Loucy (cell line): Measurements from ENCODE around the gene LRRC18.

ENCODE experiments used
- H2AFZ ChIP-seq: fragments of 200-600 bp; sonication (generic); 2 replicates; pipeline ENCODE4 v1.6.0; 2016; ENCODE audit warnings: antibody characterized with exemption, mild to moderate bottlenecking, low read length, moderate library complexity
- H3F3A ChIP-seq: fragments of 200-600 bp; 2 replicates; pipeline ENCODE4 v1.6.0; 2016; ENCODE audit warnings: antibody characterized with exemption, low read depth, mild to moderate bottlenecking
- H3K27me3 ChIP-seq: fragments of 200-600 bp; sonication (generic); 2 replicates; pipeline ENCODE4 v1.6.1; 2014; ENCODE audit warnings: low read length, mild to moderate bottlenecking; ENCODE audit not compliant: insufficient read depth, poor library complexity, severe bottlenecking
- H3K36me3 ChIP-seq: fragments of 200-600 bp; sonication (generic); 2 replicates; pipeline ENCODE4 v1.6.1; 2016; ENCODE audit warnings: low read length; ENCODE audit not compliant: insufficient read depth
- H3K4me1 ChIP-seq: fragments of 200-600 bp; sonication (generic); 2 replicates; pipeline ENCODE4 v1.5.1; 2014; ENCODE audit warnings: low read length, mild to moderate bottlenecking; ENCODE audit not compliant: insufficient read depth, poor library complexity, severe bottlenecking
- H3K4me2 ChIP-seq: fragments of 200-600 bp; sonication (generic); 2 replicates; pipeline ENCODE4 v1.6.0; 2014; ENCODE audit warnings: antibody characterized with exemption, low read length, low read depth, mild to moderate bottlenecking; ENCODE audit not compliant: poor library complexity, severe bottlenecking
- H3K4me3 ChIP-seq: fragments of 200-600 bp; sonication (generic); 2 replicates; pipeline ENCODE4 v1.5.1; 2014; ENCODE audit warnings: low read length, mild to moderate bottlenecking, mixed read lengths; ENCODE audit not compliant: poor library complexity, severe bottlenecking
- H3K79me2 ChIP-seq: fragments of 200-600 bp; sonication (generic); 2 replicates; pipeline ENCODE4 v1.6.1; 2014; ENCODE audit warnings: low read length; ENCODE audit not compliant: insufficient read depth
- H3K9ac ChIP-seq: fragments of 200-600 bp; sonication (generic); 2 replicates; pipeline ENCODE4 v1.6.0; 2014; ENCODE audit warnings: mild to moderate bottlenecking, low read depth, low read length, moderate library complexity; ENCODE audit not compliant: poor library complexity, severe bottlenecking
- H3K9me2 ChIP-seq: fragments of 200-600 bp; sonication (generic); replicated peaks from 2 replicates; pipeline ENCODE4 v1.6.1; 2016; ENCODE audit warnings: low read depth, low read length, mixed read lengths
- H3K9me3 ChIP-seq: fragments of 200-600 bp; sonication (generic); 2 replicates; pipeline ENCODE4 v1.6.1; 2014; ENCODE audit warnings: mild to moderate bottlenecking, antibody characterized with exemption, low read length, low read depth; ENCODE audit not compliant: insufficient read depth
- H4K20me1 ChIP-seq: fragments of 200-600 bp; sonication (generic); 2 replicates; pipeline ENCODE4 v1.6.0; 2014; ENCODE audit warnings: antibody characterized with exemption, low read length, mild to moderate bottlenecking; ENCODE audit not compliant: insufficient read depth, poor library complexity, severe bottlenecking
- EZH2phosphoT487 ChIP-seq: fragments of 200-600 bp; IDR thresholded peaks from 2 replicates; pipeline ENCODE4 v1.6.1; 2018; ENCODE audit warnings: antibody characterized with exemption, mild to moderate bottlenecking, moderate library complexity, borderline replicate concordance
- TF ChIP-seq, protein P1 (sequence below): fragments of 200-600 bp; sonication (generic); conservative IDR thresholded peaks from 2 replicates; pipeline ENCODE4 v1.5.1; 2014; ENCODE audit warnings: mild to moderate bottlenecking, antibody characterized with exemption, low read length

The LRRC18 gene

DNA sequence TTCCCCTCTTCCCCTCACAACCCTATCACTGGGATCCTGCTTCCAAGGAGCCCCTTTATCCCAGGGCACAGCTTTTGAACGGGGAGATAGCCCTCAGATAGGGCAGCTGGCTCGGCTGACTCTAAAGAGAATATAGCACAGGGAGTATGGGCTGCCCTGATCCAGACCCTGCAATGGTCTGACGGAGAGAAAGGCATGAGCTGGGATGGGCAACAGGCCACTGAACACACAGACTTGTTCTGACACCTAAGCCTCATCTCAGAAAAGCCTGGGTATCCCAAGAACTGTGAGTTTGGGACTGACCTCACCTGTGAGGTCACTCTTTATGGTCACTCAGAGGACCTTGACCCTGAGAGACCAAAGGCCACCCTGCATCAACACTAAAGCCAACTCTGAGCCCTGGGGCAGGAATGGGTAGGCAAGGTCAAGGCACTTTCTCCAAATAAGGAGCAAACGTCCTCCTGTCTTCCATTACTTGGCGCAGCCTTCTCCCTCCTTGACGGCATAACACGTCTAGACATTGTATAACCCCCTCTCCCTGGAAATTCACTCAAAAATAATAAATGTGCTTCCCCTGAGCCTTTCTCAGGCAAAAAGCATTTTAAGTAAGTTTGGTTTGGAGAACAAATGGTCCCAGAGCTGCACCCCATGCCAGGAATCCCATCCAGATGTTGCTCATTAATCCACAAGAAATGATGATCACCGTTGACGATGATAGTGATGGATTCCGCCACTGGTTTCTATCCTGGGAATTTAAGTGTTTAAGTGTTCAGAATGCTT, 8.2 kb upstream of the LRRC18 start:
- no peaks in the 10 kb centered on the region for H4K20me1 ChIP-seq
- no peaks in the 10 kb centered on the region for H3K79me2 ChIP-seq
- no peak overlapping the region for H2AFZ ChIP-seq
- H3K9me2 ChIP-seq: no peaks in the 10 kb centered on the region
- no peaks in the 10 kb centered on the region for H3K36me3 ChIP-seq
- TF ChIP-seq EZH2phosphoT487: no peak
- TF ChIP-seq, protein P1, sequence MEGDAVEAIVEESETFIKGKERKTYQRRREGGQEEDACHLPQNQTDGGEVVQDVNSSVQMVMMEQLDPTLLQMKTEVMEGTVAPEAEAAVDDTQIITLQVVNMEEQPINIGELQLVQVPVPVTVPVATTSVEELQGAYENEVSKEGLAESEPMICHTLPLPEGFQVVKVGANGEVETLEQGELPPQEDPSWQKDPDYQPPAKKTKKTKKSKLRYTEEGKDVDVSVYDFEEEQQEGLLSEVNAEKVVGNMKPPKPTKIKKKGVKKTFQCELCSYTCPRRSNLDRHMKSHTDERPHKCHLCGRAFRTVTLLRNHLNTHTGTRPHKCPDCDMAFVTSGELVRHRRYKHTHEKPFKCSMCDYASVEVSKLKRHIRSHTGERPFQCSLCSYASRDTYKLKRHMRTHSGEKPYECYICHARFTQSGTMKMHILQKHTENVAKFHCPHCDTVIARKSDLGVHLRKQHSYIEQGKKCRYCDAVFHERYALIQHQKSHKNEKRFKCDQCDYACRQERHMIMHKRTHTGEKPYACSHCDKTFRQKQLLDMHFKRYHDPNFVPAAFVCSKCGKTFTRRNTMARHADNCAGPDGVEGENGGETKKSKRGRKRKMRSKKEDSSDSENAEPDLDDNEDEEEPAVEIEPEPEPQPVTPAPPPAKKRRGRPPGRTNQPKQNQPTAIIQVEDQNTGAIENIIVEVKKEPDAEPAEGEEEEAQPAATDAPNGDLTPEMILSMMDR: no peak
- no peak overlapping the region for H3K4me2 ChIP-seq
- no peaks in the 10 kb centered on the region; the same call in 1 of the 2 replicates for H3F3A ChIP-seq
- no peaks in the 10 kb centered on the region for H3K27me3 ChIP-seq
- H3K9ac ChIP-seq: no peak overlapping the region
- H3K4me1 ChIP-seq: peaks cover 39% of the 10 kb centered on the region
- no peaks in the 10 kb centered on the region for H3K9me3 ChIP-seq
- H3K4me3 ChIP-seq: no peak overlapping the region

DNA sequence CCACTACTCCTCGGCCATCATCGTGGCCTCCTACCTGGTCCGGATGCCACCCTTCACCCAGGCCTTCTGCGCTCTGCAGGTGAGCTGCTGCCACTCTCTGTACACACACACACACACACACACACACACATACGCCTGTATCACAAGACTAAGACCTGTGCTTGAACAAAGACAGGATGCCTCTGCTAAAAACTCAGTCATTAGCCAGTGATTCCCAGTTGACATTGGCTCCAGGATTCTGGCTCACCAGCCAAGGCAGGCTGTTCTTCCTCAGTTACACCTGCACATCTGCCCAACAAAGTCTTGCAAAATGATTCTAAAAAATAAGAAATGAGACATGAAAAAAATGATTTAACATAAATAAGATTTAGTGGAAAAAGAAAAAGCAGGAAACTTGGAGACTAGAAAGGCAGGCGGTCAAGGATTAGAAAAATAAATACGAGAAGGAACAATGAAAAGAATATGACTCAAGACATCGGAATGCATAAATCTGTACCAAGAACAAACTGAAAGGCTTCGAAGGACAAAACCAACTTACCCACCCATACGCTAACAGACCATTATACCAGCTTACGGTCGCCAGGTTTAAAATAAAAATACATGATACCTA, 7.4 kb upstream of the LRRC18 start:
- Histone ChIP-seq H3K4me1 (peaks cover 31% of the 10 kb centered on the region), H3K4me3 (no peak overlapping the region), H3K9me3 (no peaks in the 10 kb centered on the region), H3F3A (no peaks in the 10 kb centered on the region), H3K9ac (peak overlapping the region; percentile 19), H3K27me3 (no peaks in the 10 kb centered on the region), H2AFZ (no peak overlapping the region), H4K20me1 (no peaks in the 10 kb centered on the region), H3K79me2 (no peaks in the 10 kb centered on the region), H3K36me3 (no peaks in the 10 kb centered on the region), H3K9me2 (no peaks in the 10 kb centered on the region), H3K4me2 (no peak overlapping the region)
- no peak for TF ChIP-seq EZH2phosphoT487
- TF ChIP-seq, protein P1: no peak

DNA sequence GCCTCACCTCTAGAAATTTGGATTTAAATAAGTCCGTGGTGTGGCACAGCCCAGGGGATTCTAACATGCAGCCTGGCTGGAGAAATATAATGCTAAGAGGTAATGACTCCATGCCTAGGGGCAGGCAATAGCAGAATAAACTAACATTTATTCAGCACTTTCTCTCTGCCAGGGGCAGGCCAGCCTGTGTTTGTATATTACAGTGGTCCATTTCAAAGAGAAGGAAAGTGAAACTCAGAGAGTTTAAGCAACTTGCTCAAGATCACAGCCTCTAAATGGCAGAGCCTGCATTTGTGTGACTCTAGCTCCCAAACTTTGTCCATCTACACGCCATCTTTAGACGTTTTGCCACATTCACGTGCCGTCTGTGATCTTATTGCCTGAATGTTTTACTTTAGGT, 6.7 kb upstream of the LRRC18 start:
- Histone ChIP-seq H4K20me1 (no peaks in the 10 kb centered on the region), H3K4me2 (peak overlapping the region; percentile 49), H3K27me3 (no peaks in the 10 kb centered on the region), H3K4me3 (peak overlapping the region; percentile 13), H3K79me2 (no peaks in the 10 kb centered on the region), H2AFZ (peak overlapping the region; percentile 53; the same call in 1 of the 2 replicates), H3K9ac (peak overlapping the region; percentile 19), H3K9me3 (no peaks in the 10 kb centered on the region), H3F3A (no peaks in the 10 kb centered on the region), H3K36me3 (no peaks in the 10 kb centered on the region), H3K9me2 (no peaks in the 10 kb centered on the region), H3K4me1 (peaks cover 24% of the 10 kb centered on the region)
- TF ChIP-seq EZH2phosphoT487: no peak
- TF ChIP-seq, protein P1: no peak
